HS-5 (cell line): ENCODE results near the gene SMIM41.

Source experiments
- DNase-seq: peaks from one replicate; pipeline ENCODE4 v3.0.0-alpha.2; 2012; ENCODE audit warnings: low read depth

Gene SMIM41

DNA sequence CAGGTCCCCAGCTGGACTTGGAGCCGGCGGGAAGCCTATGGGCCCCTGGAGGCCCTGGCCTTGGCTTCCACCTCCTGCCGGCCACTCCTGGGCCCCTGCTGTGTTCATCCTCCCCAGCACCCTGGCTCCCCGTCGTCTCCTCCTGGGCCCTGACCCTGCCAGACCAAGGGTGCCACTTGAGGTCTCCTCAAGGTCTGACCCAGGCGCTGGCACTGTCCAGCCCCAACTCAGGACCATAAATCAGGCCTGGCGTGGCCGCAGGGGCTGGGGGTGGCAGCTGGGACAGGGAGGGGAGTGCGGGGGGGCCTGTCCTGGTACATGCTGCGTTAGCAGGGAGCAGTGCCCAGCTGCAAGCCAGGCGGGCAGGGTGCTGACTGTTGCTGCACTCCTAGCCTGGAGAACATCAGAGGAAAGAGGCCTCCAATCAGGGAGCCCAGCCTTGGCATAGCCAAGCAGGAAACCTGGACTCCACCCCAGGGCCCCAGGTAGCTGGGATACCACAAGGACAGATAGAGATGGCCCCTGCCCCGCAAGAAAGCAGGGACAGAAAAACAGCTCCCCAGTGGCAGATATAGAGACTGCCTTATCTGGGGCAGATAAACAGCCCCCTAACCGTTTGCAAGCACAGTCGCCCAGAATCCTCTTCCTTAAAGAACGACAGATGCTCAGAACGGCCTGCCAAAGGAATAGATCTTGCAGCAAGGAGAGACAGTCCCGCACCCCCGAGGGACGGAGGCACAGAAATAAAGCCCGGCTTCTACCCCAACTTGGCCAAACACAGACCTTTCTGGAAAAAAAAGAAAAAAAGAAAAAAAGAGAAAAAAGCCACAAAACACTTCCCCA lies 16.2 kb upstream of the SMIM41 start:
- DNase-seq = no peak

DNA sequence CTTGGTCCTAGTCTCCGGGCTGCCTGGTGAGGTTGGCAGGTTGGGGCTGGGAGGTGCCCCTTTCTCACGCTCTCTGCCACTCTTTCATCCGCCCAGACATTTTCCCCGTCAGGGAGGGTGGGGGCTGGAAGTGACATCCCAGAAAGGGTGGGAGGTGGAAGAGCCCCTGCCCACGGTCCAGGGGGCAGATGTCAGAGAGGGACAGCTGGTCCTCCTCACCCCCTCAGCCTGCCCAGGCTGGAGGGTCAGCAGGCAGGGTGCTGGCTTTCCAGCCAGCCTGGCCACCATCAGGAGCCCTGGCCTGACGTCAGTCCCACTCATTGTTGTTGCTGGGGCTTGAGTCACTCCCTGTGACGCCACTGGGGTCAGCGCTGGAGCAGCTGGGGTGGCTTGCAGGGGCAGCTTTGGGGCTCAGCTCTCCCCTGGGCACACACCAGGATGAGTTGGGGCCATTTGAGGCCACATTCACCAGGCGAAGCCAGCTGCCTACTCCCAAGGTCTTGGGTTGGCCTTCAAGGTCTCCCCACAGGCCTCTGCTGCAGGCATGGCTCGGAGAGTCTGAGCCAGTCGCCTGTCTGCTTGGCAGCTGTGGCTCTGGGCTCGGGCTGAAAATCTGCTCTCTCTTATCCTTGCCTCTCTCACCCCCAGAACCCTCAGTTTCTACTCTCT lies 15.4 kb upstream of the SMIM41 start:
- DNase-seq = no peak

GRCh38 chr12:52066346-52067080 lies 13.0 kb upstream of the SMIM41 start:
- no peak for DNase-seq

- no peak for DNase-seq
These were observed 12.5 kb upstream of the SMIM41 start for GRCh38 chr12:52067081-52067374.

GRCh38 chr12:52069327-52070184 lies 9.9 kb upstream of the SMIM41 start, which contains the start of gene ATG101:
TSS of gene ATG101 (plus strand) at chr12:52069978. CDS start at chr12:52073651, 3,673 bp downstream.
- peak; percentile 94 for DNase-seq

GRCh38 chr12:52070185-52070925 lies 9.1 kb upstream of the SMIM41 start:
- DNase-seq = no peak

DNA sequence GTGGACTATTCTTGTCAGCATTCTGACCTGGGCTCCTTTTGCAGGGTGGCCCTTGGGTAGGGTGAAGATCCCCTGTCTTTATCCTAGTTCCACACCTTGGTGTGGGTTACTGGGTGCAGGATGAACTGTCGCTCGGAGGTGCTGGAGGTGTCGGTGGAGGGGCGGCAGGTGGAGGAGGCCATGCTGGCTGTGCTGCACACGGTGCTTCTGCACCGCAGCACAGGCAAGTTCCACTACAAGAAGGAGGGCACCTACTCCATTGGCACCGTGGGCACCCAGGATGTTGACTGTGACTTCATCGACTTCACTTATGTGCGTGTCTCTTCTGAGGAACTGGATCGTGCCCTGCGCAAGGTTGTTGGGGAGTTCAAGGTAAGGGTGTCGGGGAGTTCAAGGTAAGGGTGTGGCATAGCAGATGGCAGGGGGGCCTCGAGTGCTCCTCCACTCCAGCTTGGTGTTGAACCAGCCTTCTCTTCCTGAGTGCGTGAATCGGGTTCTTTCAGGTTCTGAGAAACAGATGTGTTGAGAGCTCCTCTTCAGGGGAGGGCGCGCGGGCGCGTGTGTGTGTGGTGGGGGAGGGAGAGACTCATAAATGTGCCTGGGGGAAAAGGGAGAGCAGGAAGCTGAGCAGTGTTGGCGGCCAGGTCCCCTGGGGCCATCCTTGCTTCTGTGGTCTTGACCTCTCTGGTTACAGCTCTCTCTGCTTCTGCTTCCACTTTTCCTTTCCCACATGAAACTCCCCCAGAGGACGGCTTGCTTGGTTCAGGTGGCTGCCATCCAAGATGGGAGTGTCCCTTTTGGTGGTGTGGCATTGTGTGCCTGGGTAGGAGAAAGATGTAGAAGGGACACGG lies 5.7 kb upstream of the SMIM41 start:
- no peak for DNase-seq

- DNase-seq = no peak
These were observed 4.4 kb upstream of the SMIM41 start for GRCh38 chr12:52074971-52075724.

DNA sequence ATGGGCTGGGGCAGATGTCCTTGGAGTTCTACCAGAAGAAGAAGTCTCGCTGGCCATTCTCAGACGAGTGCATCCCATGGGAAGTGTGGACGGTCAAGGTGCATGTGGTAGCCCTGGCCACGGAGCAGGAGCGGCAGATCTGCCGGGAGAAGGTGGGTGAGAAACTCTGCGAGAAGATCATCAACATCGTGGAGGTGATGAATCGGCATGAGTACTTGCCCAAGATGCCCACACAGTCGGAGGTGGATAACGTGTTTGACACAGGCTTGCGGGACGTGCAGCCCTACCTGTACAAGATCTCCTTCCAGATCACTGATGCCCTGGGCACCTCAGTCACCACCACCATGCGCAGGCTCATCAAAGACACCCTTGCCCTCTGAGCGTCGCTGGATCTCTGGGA lies 2.7 kb upstream of the SMIM41 start:
- DNase-seq = no peak

- DNase-seq = no peak
These were observed 1.2 kb upstream of the SMIM41 start for GRCh38 chr12:52078276-52078675.

GRCh38 chr12:52080403-52081251 lies 1.1 kb downstream of the SMIM41 start:
- no peak for DNase-seq

- no peak for DNase-seq
These were observed 1.8 kb downstream of the SMIM41 start for GRCh38 chr12:52081263-52081733.

GRCh38 chr12:52082026-52082668 lies 2.6 kb downstream of the SMIM41 start:
- no peak for DNase-seq

DNA sequence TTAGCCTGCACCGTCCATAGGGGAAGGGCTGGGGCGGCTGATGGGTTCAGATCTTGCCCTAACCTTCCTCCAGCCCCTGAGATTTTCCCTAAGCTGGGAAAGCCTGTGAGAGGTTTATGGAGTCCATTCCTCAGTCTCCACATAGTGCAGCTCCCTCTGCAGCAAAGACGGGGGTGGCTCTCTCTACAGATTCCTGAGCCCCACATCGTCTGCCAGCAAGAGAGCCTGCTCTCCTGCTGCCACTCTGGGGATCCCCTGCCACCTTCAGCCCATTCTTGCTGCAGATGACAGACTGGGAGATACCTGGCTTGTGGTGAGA lies 3.1 kb downstream of the SMIM41 start:
- no peak for DNase-seq

DNA sequence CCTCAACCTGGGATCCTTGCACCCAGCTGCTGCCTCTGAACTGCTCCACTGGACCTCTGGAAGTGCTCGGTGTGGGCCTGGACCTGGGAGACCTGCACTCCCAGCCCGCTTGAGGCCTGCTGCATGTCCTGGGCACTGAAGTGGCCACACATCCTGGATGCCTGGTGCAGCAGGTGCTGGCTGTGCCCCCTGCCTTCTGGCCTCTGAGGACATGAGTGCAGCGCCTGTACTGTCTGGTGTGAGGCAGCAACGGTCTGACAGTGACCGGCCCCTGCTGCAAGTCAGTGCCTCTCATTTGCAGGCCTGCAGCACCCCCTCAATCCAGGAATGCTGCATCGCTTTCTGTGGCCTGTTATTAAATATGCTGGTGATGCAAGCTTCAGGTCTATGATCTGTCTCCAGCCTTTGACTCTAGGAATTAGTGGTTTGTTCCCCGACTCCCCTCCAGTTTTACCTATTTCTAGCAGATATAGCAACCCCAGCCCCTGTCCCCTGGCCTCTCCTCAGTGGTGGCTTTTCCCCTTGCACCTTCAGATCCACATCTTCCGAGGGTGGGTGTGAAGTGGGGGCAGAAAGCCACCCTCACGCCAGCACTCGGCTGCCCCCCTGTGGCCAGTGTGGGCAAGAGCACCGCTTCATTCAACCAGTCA lies 3.6 kb downstream of the SMIM41 start:
- no peak for DNase-seq

GRCh38 chr12:52083638-52083996 lies 4.1 kb downstream of the SMIM41 start:
- no peak for DNase-seq

- DNase-seq = no peak
These were observed 5.2 kb downstream of the SMIM41 start for GRCh38 chr12:52084491-52085231.
